ENCODE results near the gene DSPP.

DSPP gene

DNA sequence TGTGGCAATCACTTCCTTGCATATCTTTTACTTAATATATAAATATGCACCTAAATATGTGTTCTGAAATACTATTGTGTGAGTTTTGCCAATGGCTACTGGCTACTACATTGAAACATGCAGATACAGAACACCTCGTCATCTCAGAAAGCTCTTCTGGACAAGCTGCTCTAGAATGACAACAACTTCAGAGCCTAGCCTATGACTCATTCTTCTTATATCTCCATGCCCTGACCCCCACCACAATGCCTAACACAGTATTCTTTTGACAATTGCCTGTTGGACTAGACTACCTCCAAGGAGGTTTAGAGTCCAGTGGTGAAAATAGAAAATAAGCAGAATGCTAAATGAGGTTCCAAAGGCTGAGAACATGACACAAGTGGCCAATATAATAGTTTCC is 24.1 kb downstream of the DSPP start:
- DNase-seq, result no peak

DNA sequence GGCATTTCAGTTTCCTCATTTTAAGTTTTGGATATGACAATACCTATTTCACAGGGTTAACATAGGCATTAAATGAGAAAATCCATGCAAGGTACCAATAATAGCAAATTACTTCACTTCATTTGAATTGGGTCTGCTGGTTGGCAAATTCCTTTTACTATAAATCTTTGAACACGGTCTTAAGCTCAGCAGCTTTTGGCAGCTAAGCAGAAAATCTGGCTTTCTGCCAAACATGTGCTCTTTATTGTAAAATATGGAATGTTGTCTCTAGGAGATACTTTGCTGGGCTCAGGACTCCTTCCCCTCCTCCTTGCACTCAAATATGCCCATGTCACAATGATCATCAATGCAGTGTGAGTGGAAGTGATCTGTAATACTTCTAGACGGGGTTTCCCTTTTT is 24.9 kb downstream of the DSPP start:
- DNase-seq, result no peak

GRCh38 chr4:87644286-87644685 is 36.0 kb downstream of the DSPP start:
- DNase-seq, result no peak

GRCh38 chr4:87649980-87650379 is 41.7 kb downstream of the DSPP start, which contains the start of gene DMP1:
DMP1 (plus strand) TSS chr4:87650280; CDS start chr4:87656493, 6,213 bp downstream.
- no peak for DNase-seq

DNA sequence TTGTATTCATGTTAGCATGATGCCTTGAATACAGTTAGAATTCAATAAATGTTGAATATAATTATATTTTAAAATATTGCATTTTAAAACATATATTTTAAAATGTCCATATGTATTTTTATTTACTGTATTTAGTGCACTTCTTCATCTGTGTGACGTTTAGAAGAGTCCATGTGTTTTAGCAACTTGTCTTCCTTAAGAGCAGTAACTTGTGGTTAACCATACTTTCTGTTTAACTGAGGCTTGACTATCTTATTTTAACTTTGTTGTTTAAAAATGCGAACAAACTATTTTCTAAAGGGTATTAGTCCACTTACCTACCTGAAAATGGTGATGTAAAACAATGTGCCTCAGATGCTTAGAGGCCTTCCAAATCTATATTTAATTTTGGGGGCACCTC is 42.6 kb downstream of the DSPP start:
- DNase-seq, result no peak

DNA sequence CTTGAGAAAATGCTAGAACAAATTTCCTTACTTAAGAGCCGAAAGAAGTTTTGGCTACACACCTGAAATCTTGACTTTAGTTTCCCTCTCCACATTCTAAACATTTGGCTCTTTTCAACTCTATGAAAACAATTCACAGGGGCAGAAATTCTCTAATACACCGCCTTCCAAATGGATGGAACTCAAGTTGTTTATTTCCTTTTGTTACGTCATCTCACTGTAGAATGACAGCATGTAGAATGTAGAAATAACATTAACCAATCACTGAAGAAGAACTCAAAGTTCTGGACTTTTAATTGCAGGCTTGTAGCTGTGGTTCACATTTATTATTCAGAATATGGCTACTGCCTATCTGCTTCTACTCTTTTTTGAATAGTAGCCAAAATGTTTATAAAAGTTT is 43.6 kb downstream of the DSPP start:
- DNase-seq, result no peak

GRCh38 chr4:87654487-87655044 is 46.2 kb downstream of the DSPP start:
- no peak for DNase-seq

- DNase-seq, result no peak
Measured at GRCh38 chr4:87657525-87657924, 49.2 kb downstream of the DSPP start.

GRCh38 chr4:87659247-87659931 is 51.1 kb downstream of the DSPP start:
- no peak for DNase-seq

- no peak for DNase-seq
Measured at GRCh38 chr4:87662871-87663270, 54.5 kb downstream of the DSPP start.
